ENCODE results near the gene FKBP3.
"Not testable (repeated sequence)": the region's sequence is repeated elsewhere in the genome, so short reads cannot be mapped to it uniquely, and the experiment has no call there.

FKBP3 gene
- long read RNA-seq, donor 1, transcript FKBP3-202 (7 exons, 1,346 nt) = major isoform, 65 of 152 reads
- long read RNA-seq, donor 1, partial matches to known transcripts = 76 of 152 reads
- long read RNA-seq, donor 1, other reads (novel, unspliced or antisense) = 7 of 152 reads
- long read RNA-seq, donor 2, transcript FKBP3-202 (7 exons, 1,346 nt) = major isoform, 40 of 91 reads
- long read RNA-seq, donor 2, partial matches to known transcripts = 49 of 91 reads
- long read RNA-seq, donor 2, other reads (novel, unspliced or antisense) = 0 of 91 reads
- long read RNA-seq, donor 3, transcript FKBP3-202 (7 exons, 1,346 nt) = major isoform, 18 of 36 reads
- long read RNA-seq, donor 3, partial matches to known transcripts = 18 of 36 reads
- long read RNA-seq, donor 3, other reads (novel, unspliced or antisense) = 0 of 36 reads
- long read RNA-seq, donor 4, transcript FKBP3-202 (7 exons, 1,346 nt) = major isoform, 39 of 111 reads
- long read RNA-seq, donor 4, transcript FKBP3-203 (3 exons, 704 nt) = minor isoform, 8 of 111 reads
- long read RNA-seq, donor 4, partial matches to known transcripts = 64 of 111 reads
- long read RNA-seq, donor 4, other reads (novel, unspliced or antisense) = 0 of 111 reads
- long read RNA-seq, donor 5, transcript FKBP3-202 (7 exons, 1,346 nt) = major isoform, 70 of 110 reads
- long read RNA-seq, donor 5, partial matches to known transcripts = 32 of 110 reads
- long read RNA-seq, donor 5, other reads (novel, unspliced or antisense) = 7 of 110 reads
- long read RNA-seq, donor 6, transcript FKBP3-202 (7 exons, 1,346 nt) = major isoform, 41 of 87 reads
- long read RNA-seq, donor 6, partial matches to known transcripts = 46 of 87 reads
- long read RNA-seq, donor 6, other reads (novel, unspliced or antisense) = 0 of 87 reads
- long read RNA-seq, donor 7 = 0 reads
- long read RNA-seq, donor 8, transcript FKBP3-202 (7 exons, 1,346 nt) = major isoform, 48 of 76 reads
- long read RNA-seq, donor 8, partial matches to known transcripts = 25 of 76 reads
- long read RNA-seq, donor 8, other reads (novel, unspliced or antisense) = 0 of 76 reads

DNA sequence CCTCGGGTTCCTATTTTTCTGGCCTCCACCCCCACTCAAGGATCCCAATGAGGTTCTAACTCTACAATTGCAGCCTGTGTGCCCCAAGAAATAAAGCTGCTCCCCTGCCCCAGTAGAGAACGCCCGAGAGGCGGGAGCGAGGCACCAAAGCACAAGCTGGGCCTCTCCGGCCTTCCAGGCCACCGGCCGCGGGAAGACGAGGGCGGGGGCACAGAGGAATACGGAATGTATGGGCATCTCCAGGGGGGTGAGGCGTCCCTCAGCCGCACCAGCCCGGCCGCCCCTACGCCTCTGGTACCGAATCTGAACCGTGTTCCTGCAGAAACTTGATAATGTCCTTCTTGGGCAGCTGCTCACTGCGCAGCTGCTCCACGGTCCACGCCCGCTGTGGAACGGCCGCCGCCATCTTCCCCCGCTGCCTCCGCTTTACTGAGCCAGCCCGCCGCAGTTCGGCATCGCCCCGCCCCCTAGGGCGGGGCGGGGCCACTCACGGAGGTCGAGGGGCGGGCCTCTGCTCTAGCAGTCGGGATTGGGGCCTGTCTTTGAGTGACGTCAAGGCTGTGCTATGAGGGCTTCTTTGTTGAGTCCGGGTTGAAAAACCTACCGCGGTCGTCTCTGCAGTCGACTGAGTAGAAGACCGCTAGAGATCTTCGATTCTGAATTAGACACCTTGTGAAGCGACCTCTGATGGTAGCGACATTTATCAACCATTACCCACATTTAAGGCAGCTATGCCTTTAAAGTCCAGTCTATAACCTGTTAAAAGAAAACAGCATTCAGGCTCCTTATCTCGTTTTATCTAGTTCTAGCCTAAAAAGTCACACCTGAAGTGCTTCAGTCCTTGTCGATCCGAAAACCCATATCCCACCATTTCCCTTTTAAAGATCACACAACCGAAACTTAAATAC, at the start of gene FKBP3:
Gene FKBP3 (minus strand): TSS at position 431 of the 908 bp plus-strand sequence. CDS start 25 bp downstream, at position 406.
- peak; percentile 100 for DNase-seq

DNA sequence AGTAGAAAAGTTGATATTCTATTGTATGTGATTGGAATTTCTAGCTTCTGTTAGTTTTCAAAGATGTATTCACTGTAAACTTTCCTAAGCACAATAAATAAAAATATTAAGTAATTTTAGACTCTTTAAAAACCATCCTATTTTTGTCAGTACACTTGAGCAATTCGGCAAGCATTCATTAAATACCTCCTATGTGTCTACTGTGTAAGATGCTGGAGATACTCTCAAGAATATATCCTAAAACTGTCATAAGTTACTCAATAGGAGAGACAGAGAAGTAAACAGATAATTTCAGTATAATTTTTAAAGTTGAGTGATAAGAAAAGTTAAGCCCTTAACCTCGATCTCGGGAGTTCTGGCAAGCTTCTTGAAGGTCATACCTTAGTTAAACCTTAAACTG, 47.5 kb upstream of the FKBP3 start:
- no peak for DNase-seq

GRCh38 chr14:45181329-45181728, 47.0 kb upstream of the FKBP3 start:
- DNase-seq = no peak

GRCh38 chr14:45177076-45177475, 42.8 kb upstream of the FKBP3 start:
- DNase-seq = no peak

DNA sequence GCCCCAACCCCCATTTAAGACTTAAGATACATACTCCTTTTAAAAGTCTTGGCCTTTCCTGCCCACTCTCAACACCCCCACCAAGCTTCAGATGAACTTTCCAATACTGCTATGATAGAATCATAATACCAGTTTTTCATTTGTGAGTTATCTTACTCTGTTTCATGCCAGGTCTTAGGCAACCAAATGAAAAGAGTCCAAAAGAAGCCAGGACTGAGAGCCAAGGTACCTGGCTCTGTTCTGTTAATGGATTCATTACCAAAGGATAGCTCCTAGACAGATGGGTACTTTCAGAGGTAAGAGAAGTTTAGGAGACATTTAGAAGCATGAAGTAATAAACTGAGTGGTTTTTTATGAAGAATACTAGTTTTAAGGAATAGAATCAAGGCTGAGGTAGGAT, 35.6 kb upstream of the FKBP3 start:
- DNase-seq = no peak

DNA sequence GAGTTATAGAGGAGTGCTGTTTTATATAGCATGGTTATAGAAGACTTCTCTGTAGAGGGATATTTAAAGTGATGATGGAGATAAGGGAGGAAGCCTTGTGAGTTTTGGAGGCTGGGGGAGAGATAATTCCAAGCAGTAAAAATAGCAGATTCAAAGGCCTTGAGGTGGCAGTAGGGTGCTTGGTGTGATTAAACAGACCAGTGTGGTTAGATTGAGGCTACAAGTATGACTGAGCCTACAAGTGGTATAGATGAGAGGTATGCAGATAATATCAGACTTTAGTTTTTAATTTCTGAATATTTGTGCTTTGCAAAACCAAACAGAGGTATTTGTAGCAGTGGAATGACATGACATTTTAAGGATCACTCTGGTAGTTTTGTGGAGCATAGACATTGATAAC, 21.8 kb upstream of the FKBP3 start:
- DNase-seq = no peak

DNA sequence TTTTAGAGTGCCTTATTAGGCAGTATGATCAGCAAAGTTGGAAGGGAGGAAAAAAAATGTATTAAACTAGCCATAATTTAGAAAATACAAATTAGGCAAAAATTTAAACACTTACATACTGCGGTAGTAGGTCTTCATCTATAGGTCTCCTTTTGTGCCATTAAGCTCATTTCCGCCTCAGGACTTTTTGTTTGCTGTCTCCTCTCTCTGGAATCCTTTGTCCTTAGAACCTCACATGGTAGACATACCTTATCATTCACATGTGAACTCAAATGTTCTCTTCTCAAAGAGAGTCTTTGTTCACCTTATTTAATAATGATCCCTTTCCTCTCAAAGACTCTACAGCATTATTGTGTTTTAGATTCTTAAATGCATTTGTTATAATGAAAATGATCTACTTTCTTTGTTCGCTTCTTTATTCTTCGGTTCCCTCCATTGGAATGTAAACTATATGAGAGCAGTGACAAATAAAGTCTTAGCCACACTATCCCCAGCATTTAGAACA, 16.2 kb upstream of the FKBP3 start:
- DNase-seq = no peak

DNA sequence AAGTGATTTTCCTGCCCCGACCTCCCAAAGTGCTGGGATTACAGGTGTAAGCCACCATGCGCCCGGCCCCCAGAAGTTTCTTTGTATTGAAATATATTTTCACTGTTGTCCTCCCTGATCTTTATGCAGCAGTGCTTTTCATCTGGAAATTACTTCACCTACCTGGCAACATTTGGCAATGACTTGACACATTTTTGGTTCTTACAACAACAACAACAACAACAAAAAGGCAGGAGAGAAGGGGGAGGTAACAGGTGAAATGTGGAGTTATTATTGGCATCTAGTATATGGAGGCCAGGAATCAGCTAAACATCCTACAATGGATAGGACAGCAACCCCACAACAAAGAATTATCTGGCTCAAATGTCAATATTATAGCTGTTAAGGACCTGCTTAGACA, 15.3 kb upstream of the FKBP3 start:
- DNase-seq = no peak

DNA sequence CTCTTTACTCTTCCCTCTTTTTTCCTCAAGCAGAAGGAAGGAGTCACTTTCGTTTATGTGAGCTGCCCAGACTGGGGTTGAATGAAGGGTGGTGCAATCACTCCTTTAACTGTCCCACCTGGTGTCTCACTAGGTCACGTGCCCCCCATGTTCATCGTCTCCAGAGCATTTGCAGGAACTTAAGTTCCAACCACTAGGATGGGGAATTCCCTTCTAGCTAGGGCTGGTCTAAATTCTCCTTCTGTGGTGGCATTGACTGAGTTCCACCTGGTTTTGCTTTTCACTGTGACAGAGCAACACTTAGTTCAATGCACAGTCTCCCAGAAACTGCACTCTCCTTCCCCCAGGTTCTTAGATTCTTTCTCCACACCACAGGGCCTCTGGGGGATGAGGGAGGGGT, 10.9 kb upstream of the FKBP3 start:
- no peak for DNase-seq

DNA sequence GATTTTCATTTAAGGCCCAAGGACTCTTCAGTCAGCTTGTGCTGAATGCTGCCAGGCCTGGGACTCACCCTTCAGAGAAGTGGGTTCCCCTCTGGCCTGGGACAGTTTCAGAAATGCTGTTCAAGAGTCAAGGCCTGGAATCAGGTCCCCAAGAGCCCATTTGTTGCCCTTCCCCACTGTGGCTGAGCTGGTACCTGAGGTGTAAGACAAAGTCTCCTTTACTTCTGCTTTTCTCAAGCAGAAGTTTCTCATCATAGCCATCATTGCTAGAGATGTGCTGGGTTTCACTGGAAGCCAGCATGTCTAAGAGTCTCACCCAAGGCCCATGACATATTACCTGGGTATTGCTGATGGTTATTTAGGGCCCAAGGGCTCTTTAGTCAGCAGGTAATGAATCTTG, 10.4 kb upstream of the FKBP3 start:
- DNase-seq = no peak

GRCh38 chr14:45142083-45142482, 7.8 kb upstream of the FKBP3 start:
- DNase-seq = not testable (repeated sequence)

GRCh38 chr14:45140661-45141187, 6.4 kb upstream of the FKBP3 start:
- DNase-seq = no peak

DNA sequence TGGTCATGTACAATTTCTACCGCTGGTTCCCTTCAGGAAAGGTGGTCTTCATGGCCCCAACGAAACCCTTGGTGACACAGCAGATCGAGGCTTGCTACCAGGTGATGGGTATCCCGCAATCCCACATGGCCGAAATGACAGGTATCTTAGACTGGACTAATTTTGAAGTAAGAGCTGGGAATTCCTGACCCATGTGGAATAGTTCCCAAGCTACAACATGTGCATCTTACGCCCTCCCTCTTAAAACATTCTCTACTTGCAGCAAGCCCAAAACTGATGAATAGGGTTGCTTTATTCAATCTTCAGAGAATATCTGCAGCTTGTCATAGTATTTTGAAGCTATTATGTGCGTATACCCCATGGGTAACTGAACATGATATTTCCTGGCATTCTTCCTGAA, 2.1 kb upstream of the FKBP3 start:
- no peak for DNase-seq

GRCh38 chr14:45135659-45136395, 1.5 kb upstream of the FKBP3 start, which contains the start of gene FANCM:
FANCM (plus strand) TSS chr14:45135930; CDS start chr14:45136032, 102 bp downstream.
- peak; percentile 75 for DNase-seq

DNA sequence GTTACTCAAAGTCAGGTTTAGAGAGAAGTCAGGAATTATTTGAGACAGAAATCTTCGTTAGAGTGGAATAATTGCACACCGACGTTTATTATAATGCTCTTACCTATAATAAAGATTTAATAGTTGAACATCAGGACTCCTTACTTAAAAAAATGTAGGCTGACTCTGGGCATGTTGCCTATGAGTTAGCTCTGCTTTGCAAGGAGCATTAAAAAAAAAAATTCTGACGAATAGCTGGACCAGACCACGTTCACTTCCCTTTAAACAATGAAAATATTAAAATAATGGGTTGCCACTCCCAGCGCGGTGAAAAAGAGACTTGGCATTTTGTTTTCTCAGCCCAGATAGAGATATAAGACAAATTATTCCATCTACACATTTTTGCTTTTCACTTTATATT, 875 bp upstream of the FKBP3 start:
- peak; percentile 67 for DNase-seq

DNA sequence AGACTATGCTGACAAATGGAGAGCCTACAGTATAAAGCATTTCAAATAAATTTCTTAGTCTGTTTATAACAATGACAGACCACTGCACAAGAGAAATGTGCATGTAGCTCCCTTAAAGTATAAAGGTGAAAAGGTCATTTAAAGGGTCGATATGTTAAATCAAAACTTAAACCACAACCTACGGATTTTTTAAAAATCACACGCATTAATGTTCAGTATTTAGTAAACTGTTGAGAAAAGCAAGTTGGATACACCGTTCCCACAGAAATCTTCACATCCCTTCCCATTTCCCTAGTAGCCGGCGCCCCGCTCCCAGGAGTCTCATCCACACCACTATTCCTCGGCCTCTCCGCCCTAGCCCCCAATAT, 614 bp downstream of the FKBP3 start:
- DNase-seq = no peak

GRCh38 chr14:45128963-45129629, 5.2 kb downstream of the FKBP3 start:
- no peak for DNase-seq

DNA sequence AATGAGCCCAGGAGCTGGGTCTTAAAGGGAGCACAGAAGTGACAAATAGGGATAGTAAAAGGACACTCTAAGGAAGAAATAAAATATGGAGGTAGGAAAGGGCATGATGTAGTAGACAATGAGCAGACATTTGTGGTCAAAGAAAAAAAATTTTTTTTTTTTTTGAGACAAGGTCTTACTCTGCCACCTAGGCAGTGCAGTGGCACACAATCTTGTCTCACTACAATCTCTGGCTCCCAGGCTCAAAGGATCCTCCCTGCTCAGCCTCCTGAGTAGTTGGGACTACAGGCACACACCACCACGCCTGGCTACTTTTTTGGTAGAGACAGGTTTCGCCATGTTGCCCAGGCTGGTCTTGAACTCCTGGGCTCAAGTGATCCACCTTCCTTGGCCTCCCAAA, 8.5 kb downstream of the FKBP3 start:
- no peak for DNase-seq

DNA sequence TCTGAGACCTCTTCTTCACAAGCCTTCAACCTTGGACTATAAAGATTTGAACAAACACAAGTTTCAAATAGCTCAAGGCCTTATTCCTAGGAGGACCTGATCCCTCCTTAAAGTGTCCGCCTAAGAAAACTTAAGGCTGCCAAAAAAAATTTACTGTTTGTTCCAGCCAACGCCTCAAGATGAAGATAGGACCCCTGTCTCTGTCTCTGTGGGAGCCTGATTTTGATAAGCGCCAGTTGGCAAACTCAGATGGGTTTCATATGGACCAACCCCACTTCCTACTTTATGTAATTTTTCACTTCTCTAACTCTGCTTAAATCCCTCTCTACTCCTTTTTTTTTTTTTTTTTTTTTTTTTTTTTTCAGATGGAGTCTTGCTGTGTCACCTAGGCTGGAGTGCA, 11.0 kb downstream of the FKBP3 start:
- DNase-seq = no peak

- DNase-seq = no peak
Observed at GRCh38 chr14:45120096-45120495, 14.2 kb downstream of the FKBP3 start.
